GM18507 (cell line): ENCODE measurements around the gene CST8.
"Not testable (repeated sequence)": the region's sequence is repeated elsewhere in the genome, so short reads cannot be mapped to it uniquely, and the experiment has no call there.

Source experiments
- DNase-seq: peaks from one replicate; pipeline ENCODE4 v3.0.0; 2011; ENCODE audit warnings: low read depth; ENCODE audit not compliant: insufficient read length; ENCODE audit errors: extremely low spot score
- FAIRE-seq: peaks from 2 replicates; lab custom pipeline; 2011; peaks lifted over from hg19 to GRCh38; lab: Jason Lieb, UNC

Gene CST8

DNA sequence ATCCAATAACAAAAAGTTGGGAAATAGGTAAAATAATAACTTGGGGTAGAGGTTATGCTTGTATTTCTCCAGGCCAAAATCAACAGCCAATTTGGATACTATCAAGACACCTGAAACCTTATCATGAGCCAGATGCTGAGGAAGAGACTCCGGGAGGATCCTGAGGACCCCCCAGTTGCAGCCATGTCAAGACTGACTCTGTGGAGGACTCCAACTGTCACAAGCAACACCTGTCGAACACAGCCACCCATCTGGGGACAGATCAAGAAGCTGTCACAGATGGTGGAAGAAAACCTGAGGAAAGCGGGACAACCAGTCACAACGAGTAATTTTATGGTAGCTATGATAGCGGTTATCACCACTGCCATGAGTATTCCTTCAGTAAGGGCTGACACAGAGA lies 18.6 kb upstream of the CST8 start:
- not testable (repeated sequence) for DNase-seq, FAIRE-seq

DNA sequence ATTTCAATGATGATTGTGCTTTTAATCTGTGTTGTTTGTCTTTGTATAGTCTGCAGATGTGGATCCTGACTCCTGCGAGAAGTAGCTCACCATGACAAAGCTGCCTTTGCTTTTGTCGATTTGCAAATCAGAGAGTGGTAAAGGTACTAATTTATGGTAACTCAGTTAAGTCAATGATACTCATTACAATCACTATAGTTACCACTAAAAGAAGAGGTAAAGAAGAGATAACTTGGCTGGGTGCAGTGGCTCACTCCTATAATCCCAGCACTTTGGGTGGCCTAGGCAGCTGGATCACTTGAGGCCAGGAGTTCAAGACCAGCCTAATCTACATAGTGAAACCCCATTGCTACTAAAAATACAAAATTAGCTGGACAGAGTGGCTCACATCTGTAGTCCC lies 17.6 kb upstream of the CST8 start:
- DNase-seq, FAIRE-seq: not testable (repeated sequence)

DNA sequence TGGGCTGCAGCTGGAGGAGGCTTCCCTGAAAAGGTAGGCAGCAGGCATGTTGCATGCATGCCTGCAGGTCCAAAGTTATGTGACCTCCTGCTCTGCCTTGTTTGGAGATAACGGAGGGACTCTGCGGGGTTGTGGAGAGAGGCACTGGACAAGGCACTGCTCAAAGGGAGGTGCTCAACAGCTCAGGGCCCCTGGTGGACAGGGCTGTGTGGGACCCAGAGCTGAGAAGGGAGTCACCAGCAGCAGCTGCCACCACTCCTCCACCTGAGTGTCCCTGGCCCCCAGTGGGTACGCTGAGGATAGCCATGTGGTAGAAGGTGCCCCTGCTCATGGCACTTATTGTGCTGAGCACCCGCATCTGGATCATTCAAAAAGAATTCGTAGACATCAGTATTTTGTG lies 15.5 kb upstream of the CST8 start:
- no peak for DNase-seq
- FAIRE-seq, result no peak

DNA sequence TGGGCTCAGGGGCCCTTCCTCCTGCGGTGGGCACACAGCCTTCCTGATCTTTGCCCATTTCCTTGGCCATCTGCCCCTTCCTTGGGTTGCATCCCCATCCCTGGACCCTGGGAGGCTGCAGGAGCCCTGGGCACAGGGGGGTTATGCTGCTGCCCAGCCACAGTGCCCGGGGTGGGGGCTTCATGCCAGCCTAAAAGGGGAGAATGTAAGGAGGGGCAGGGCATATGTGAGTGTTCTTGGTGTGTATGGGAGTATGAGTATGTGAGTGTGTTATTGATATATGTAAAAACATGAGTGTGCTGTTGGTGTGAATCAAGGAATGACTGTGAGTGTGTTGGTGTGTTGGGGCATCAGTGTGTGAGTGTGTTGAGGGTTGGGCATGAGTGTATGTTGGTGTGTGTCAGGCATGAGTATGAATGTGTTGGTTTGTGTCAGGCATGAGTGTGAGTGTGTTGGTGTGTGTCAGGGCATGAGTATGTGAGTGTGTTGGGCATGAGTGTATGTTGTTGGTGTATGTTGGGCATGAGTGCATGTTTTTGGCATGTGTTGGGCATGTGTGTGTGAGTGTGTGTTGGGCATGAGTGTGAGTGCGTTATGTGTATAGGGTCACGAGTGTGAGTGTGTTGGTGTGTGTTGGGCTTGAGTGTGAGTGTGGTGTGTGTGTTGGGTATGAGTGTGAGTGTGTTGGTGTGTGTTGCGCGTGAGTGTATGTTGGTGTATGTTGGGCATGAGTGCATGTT lies 14.7 kb upstream of the CST8 start:
- DNase-seq (no peak), FAIRE-seq (no peak)

DNA sequence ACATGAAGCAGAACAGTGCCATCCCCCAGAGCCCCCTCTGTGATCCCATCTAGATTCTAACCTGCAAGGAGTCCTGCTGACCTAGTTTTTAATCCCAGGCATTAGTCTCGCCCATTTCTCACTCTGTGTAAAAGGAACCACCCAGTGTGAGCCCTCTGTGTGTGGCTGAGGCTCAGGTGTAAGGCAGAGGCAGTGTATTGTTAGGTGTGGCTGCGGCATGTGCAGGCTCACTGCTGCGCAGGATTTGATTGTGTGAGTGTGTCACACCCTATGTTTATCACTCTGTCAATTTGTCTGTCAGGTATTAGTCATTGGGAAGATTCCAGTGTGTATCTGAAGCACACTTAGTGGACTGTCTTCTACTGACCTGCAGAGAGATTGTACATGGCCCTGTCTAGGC lies 13.7 kb upstream of the CST8 start:
- FAIRE-seq, result no peak
- DNase-seq, result no peak

DNA sequence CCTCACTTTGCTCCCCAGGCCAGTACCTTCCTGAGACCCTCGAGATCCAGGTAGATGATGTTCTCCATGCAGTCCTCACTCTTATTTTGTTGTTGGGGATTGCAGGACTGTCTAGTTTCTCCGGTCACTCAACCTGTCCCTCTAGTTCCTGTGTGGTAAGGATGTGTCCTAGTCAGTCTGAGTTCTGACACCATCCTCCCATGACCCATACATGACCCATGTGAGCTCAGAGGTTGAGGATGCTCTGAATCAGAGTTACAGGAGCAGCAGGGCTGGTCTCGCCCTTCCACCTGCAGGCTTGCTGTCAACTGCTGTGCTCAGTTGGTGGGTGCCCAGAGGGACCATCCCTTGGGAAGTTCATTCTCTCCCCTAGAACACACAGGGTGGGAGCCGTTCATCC lies 11.9 kb upstream of the CST8 start:
- FAIRE-seq, result no peak
- DNase-seq, result no peak

DNA sequence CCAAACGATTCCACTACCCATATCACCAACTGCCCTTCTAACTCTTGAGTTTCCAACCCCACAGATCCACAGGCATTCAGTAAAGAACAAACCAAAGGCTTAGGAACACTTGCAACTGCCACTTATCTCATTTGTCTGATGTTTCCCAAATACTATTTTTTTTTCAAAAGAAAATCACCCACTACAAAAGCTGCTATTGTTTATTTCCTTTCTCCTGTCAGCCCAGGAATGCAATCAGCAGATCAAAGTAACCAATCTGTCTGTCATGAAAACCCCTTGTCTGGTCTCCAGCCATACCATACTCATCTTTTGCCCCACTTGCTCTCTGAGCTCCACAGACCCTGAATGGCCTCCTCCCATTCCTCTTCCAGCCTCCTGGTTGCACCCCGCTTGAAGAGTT lies 8.8 kb upstream of the CST8 start:
- no peak for DNase-seq
- FAIRE-seq, result no peak

DNA sequence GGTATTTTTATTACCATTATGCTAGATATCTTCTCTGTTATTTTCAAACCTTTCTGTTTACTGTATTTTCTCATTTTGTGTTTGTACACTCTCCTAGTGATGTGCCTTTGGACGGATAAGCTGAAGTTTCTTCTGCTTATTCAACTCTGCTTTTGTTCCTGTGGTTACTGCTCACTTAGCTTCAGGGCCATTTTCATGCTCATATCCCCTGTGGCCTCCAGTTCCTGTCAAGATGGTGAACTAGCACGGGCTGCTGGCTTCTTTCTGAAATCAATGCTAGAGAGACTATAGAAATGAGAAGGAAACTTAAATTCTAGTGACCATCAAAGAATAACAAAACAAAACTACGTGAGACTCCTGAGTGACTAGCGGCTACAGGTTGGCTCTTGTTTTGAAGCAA lies 6.8 kb upstream of the CST8 start:
- FAIRE-seq, result no peak
- DNase-seq, result no peak

DNA sequence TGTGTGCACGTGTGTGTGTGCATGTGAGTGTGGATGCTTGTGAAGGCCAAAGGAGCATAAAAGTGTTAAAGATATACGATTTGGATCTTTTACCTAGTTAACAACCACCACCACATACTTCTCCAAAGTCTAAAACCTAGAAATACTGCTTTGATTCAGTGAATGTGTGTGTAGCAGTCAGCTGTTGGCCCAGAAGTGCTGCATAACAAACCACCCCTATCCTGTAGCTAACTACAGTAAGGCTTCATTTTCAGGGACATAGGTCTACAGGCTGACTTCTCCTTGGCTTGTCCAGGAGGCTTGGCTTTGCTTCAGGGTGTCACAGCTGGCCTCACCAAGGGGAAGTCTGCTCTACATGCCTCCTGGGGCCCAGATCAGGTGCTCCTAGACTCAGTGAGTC lies 2.4 kb upstream of the CST8 start:
- DNase-seq, result no peak
- FAIRE-seq, result no peak

DNA sequence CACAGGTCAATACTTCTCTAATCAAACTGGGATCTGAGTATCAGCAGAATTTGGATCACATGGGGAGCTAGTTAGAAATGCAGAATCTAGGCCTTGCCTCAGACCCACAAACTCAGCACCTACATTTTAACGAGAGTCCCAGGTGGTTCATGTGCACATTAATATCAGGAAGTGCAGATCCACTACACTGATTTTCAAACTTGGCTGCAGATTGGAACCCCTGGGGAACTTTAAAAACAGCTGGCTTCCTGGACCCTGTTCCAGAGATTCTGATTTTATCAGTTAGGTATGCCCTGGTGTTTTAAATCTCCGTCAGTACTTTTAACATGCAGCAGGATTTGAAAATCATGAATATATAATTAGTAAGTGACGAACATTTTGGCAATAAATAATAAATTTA lies 1.9 kb upstream of the CST8 start:
- FAIRE-seq, result no peak

DNA sequence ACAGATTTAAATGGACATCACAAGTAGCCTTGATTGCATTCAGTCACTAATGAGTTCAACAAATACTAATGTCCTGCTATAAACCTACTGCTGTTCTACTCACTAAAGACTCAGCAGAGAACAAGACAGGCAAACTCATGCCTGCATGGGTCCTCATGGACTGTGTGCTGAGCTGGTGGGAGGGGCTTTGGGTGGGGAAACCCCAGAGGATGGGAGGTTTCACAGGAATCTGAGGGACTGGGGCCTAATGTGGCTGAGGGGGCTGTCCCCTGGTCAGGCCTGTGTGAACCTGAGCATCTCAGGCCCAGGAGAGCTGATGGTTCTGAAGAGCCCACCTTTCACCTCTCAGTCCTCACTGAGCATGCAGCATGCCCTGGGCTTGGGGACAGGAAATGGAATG lies 1.4 kb downstream of the CST8 start:
- FAIRE-seq (no peak), DNase-seq (no peak)

More for the DNA sequence above, 1.9 kb upstream of the CST8 start:
- DNase-seq, result no peak

DNA sequence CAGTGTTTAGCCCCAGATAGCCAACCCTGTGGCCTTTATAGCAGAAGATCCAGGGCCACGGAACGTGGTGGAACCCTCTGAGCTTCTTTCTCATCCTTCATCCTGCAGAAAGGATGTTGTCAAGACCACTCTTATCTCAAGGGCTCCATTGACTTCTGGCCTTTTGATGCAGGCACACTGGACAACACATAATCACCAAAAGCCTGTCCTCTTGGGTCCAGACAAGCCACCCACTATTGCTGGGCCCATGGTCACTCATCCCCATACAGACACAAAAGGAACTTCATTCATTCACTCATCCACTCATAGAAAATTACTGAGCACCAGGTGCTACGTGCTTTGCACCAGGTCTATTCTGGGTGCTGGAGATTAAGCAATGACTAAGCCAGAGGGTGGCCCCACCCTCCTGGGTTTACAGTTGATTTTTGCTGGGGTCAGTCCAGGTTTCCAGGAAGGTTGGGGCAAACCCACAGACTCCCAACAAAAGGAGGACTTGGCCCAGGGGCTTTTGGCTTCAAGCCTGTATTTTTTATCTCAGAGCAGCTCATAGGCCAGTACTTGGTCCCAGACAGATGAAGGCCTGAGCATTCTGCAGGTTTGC lies 2.4 kb downstream of the CST8 start:
- no peak for DNase-seq
- FAIRE-seq, result no peak

DNA sequence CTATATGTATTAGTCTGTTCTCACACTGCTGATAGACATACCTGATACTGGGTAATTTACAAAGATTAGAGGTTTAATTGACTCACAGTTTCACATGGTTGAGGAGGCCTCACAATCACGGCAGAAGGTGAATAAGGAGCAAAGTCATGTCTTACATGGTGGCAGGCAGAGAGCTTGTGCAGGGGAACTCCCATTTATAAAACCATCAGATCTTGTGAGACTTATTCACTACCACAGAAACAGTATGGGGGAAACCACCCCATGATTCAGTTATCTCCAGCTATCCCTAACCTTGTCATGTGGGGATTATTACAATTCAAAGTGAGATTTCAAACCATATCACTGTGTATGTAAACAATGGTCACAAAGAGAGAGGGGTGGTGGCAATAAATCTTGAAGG lies 6.6 kb downstream of the CST8 start:
- no peak for DNase-seq
- no peak for FAIRE-seq

DNA sequence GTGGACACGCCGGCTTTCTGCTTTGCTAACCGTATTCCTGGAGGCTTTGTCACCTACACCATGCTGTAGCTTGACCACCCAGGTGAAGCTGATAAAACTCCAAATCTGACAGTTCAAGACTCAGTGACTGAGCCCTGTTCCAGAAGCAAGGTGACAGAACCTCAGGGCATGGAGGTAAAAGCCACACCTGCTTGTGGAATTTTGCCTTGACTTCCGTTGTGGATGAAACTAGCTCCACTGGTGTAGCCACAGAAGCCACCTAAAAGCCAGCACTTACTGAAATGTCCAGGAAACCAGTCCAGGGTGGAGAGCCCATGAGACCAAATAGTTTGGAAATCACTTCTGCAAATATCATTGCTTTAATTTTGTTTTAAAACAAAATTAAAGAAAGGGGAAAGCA lies 11.0 kb downstream of the CST8 start:
- FAIRE-seq (no peak), DNase-seq (no peak)

DNA sequence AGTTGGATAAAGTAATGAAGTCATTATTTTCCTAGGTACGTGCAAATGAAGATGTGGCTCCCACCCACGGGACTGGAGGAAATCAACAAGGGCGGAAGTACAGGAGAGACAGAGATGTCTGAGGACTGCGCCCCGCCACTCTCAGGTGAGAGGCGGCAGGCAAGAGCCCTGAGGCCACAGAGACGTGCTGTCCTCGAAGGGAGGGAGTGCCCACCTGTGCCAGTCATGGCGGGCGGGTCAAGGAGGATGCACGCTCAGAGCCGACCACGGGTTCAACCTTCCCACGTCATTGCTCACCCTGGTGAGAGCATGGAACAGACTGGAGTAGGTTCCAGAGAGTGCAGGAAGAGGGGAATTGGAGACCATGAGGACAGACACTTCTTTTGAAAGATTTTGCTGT lies 12.7 kb downstream of the CST8 start:
- DNase-seq (no peak), FAIRE-seq (no peak)

DNA sequence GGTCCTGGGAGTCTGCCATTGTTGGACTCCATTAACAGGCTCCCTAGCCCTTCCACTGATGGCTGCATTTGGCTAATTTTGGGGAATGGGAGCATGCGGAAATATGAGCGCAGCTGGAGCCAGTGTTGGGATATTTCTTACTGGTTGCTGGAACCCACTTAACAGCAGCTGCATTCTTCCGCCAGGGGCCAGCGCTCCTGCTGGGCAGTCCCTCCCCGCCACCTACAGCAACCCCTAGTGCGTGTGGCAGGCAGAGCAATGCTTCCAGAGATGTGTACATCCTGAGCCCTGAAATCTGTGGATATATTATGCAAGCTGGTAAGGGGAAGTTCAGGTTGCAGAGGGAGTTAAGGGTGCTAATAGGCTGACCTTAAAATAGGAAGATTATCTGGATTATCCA lies 16.4 kb downstream of the CST8 start:
- FAIRE-seq, result no peak
- DNase-seq, result no peak

DNA sequence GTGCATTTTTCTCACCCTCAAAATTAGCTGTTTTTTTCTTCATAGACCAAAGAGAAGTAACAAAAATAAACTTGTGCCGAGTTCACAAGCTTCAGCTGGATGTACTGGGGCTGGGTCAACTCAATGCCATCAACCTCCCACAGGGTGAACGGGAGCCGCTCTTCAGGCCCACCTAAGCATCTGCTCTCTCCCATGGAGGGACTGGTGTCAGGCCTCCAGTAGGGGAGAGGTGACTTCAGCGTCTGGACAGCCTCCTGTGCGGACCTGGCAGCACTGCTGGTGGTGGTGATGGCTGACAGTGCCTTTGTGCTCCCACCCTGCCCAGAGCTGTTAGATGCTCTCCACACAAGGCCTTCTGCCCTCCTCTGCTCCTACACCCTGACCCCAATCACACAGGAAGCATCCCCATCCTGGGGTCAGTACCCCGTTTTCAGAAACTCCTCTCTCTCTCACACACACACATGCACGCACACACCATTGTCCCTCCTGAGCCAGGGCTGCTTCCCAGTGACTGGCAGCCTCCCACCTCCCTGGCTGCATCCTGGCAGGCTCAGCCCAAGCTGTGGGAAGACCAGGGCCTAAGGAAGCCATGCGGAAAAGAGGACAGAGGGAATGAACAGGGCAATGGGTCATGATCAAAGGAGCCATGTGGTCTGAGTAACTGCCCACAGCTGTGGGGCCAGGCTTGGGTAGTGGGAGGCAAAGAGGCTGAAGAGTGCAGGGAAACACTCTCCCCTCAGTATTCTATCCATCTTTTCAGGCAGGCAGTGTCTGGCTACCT lies 17.7 kb downstream of the CST8 start:
- FAIRE-seq, result no peak
- no peak for DNase-seq

DNA sequence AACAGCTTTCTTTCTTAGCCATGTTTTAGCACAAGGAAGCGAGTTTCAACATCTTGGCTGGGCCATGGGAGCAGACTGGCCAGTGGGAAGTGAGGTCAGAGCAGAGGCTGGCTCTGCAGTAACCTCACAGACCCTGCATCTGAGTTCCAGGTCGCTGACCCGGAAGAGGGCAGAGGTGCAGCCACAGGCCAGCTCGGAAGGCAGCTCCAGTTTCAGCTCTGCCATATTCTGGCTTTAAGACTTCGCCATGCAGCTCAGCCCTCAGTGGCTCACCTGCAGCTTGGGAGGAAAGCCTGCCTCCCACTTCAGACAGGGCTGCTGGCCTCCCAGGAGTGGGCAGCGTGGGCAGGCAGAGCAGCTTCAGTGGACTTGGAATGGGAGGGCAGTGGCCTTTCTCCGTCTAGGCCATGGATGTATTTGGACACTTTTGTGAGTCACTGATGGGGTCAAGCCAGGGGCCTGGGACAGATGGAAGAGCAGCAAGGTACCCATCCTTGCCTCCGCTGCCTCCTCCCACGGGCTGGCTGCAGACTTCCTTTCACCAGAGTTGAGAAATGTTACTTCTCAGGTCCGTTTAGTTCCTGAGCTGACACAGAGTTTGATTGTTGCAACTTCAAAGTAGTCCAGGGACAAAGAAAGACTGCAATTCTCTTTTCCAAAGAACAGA lies 18.5 kb downstream of the CST8 start:
- FAIRE-seq (no peak), DNase-seq (no peak)

DNA sequence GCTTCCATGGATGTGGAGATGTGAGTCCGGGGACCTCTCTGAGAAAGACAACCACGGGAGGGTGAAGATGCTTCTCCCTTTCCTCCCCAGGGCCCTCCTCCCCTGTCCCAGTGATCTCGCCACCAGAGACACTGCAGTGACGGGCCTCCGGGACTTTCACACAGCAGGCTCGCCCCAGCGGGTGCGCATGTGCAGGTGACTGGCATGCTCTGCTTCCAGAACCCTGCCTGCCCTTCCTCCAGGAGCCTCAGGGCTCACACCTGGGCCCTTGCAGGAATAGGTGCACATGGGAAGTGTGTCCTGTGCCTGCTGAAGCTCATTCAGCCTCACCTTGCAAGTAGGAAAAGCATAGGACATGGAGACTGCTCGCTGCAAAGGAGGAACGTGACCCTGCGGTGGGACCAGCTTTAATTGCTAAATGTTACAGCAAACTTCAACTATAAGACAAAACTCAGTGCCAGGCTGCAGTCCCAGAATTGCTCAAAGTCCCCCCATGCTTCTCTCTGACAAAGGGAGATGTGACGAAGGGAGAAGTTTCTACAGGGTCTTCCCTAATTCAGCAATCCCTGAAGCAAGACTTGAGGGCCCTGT lies 19.2 kb downstream of the CST8 start:
- FAIRE-seq, result no peak
- DNase-seq, result no peak

DNA sequence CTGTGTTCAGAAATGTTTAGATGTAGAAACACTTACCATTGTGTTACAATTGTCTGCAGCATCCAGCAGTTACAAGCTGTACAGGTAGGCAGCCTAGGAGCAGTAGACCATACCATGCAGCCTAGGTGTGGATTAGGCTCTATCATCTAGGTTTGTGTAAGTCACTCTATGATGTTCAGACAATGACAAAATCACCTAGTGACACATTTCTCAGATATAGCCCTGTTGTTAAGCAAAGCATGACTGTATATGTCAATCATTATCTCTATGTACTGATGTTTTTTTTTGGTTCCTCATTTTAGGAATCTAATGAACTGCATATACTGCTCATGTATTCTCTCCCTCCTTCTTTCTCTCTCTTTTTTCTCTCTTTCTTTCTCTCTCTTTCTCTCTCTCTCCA lies 22.2 kb downstream of the CST8 start:
- FAIRE-seq, result peak; percentile 72

More for the DNA sequence above, 22.2 kb downstream of the CST8 start:
- no peak for DNase-seq
